Measurements from ENCODE around the gene BABAM2. TPM values are rescaled to one million over a fixed set of nuclear protein-coding genes. Genes with fewer than 3 reads are reported as not detected.

BABAM2 gene
- total and polyA plus RNA-seq, 2 of the 4 experiments (the other 2 are of a cell fraction): 20.9 to 23.1 TPM

- H3K36me3 ChIP-seq (ENCODE audit: control insufficient read depth, insufficient read depth, low read length): no peaks in the 10 kb centered on the region
- H3K9ac ChIP-seq (ENCODE audit: low read depth, low read length): no peak overlapping the region
- TF ChIP-seq ELK1 (IDR thresholded peaks at IDR 0.05; ENCODE audit: borderline replicate concordance, low read depth, low read length) (no peak), CEBPB (IDR thresholded peaks at IDR 0.05; ENCODE audit: low read depth, low read length) (no peak), MAFK (IDR thresholded peaks at IDR 0.05; ENCODE audit: low read depth, low read length) (no peak), CTCF (conservative IDR thresholded peaks at IDR 0.05; ENCODE audit: low read depth, low read length) (no peak), RAD21 (IDR thresholded peaks at IDR 0.05; ENCODE audit: low read length) (no peak), POLR2A (IDR thresholded peaks at IDR 0.05; ENCODE audit: low read depth, low read length) (no peak), RFX5 (IDR thresholded peaks at IDR 0.05; ENCODE audit: low read depth, low read length) (no peak), CHD1 (IDR thresholded peaks at IDR 0.05; ENCODE audit: low read depth, low read length) (no peak), MXI1 (IDR thresholded peaks at IDR 0.05; ENCODE audit: borderline replicate concordance, low read depth, low read length) (no peak), FOS (IDR thresholded peaks at IDR 0.05; ENCODE audit: low read depth, low read length) (no peak), SMC3 (IDR thresholded peaks at IDR 0.05; ENCODE audit: low read depth, low read length) (no peak)
- dilution Hi-C loops (cut with HindIII; ENCODE audit: low sequenced_read_pairs, unreplicated experiment) (no loop called here), in situ Hi-C loops (cut with MboI; ENCODE audit: low sequenced_read_pairs) (no loop called here), intact Hi-C loops (cut with micrococcal nuclease) (loop anchor here (5.0 kb wide), 2 partner anchors 88 to 123 kb away; no protein-coding TSS in a partner anchor)
- no peak overlapping the region for H3K4me3 ChIP-seq (ENCODE audit: insufficient read depth, low read depth, low read length)
- H3K79me1 ChIP-seq (ENCODE audit: low read depth in 1 of 2, low read length in 2 of 2): peaks cover 6 to 10% of the 10 kb centered on the region in 2 experiments
- H2AK5ac ChIP-seq (ENCODE audit: low read depth, low read length): 0 out of 2 replicates have a peak overlapping the region, but pooled peaks have one; percentile 39
- POLR2A ChIA-PET (ENCODE audit: unreplicated experiment): no interaction called here
- CTCF ChIA-PET: no interaction called here
- H3K14ac ChIP-seq (replicated peaks; ENCODE audit: low read depth, low read length): peak overlapping the region; percentile 54
- H3K4me2 ChIP-seq (ENCODE audit: low read depth, low read length): peak overlapping the region; percentile 47; the same call in 1 of the 2 replicates
- no TSS peak for BruUV-seq (replicated peaks)
- H3K4ac ChIP-seq (ENCODE audit: low read depth, low read length): peak overlapping the region; percentile 40; the same call in 1 of the 2 replicates
- H3K9me3 ChIP-seq (ENCODE audit: control insufficient read depth, insufficient read depth, low read length): no peaks in the 10 kb centered on the region
- H2BK15ac ChIP-seq (ENCODE audit: low read depth, low read length): peak overlapping the region; percentile 61; the same call in 2 of the 3 replicates
- peak overlapping the region; percentile 68; the same call in 1 of the 2 replicates for H2BK20ac ChIP-seq (ENCODE audit: low read depth, low read length)
- WGBS, 2 experiments (ENCODE audit: extremely low coverage in 2 of 2, insufficient read length in 1 of 2): 90% methylated on average over 1 of the region's 1 CpG; no CpG with 5 or more reads in 1 of the 2 experiments
- H4K5ac ChIP-seq (ENCODE audit: low read depth, low read length): peak overlapping the region; percentile 72; the same call in 1 of the 2 replicates
- peaks cover 6% of the 10 kb centered on the region; the same call in 1 of the 2 replicates for H3K4me1 ChIP-seq (ENCODE audit: control insufficient read depth, insufficient read depth, low read length)
- peak overlapping the region; percentile 29; the same call in 1 of the 2 replicates for H2BK120ac ChIP-seq (ENCODE audit: low read depth, low read length)
- no peaks in the 10 kb centered on the region for H3K27me3 ChIP-seq (ENCODE audit: control insufficient read depth, insufficient read depth, low read length)
- no peaks in the 10 kb centered on the region for H4K20me1 ChIP-seq (ENCODE audit: insufficient read depth, low read length)
- peak overlapping the region; percentile 4 to 59; a peak in 3 of 4 replicates for H4K8ac ChIP-seq (ENCODE audit: low read depth in 2 of 2, low read length in 2 of 2)
- H3K23ac ChIP-seq (ENCODE audit: low read depth, low read length): peak overlapping the region; percentile 24; the same call in 1 of the 2 replicates
- H2BK5ac ChIP-seq (ENCODE audit: low read depth, low read length, poor library complexity, severe bottlenecking): peak overlapping the region; percentile 95
- DNase-seq (peak; percentile 48), ATAC-seq (ENCODE audit: low read depth) (no peak)
- H2AK9ac ChIP-seq (replicated peaks; ENCODE audit: low read depth, low read length, poor library complexity): no peak overlapping the region
- H3K18ac ChIP-seq (ENCODE audit: low read depth, low read length): peak overlapping the region; percentile 87; the same call in 1 of the 2 replicates
- no peak overlapping the region for H2AFZ ChIP-seq (replicated peaks; ENCODE audit: low read length, poor library complexity)
- no peak overlapping the region for H3K27ac ChIP-seq (ENCODE audit: insufficient read depth, low read length)
- H3K56ac ChIP-seq (ENCODE audit: extremely low read depth, insufficient read depth, low read length): no peak overlapping the region
- H3K9me1 ChIP-seq (ENCODE audit: insufficient read depth, low read length): no peaks in the 10 kb centered on the region
- H4K91ac ChIP-seq (ENCODE audit: insufficient read depth, low read depth, low read length): no peak overlapping the region
Observed at GRCh38 chr2:27885234-27885633, 5.3 kb upstream of the BABAM2 start.
